HepG2 (cell line): ENCODE measurements around the gene NCAPD2. TPM values are rescaled to one million over a fixed set of nuclear protein-coding genes. Genes with fewer than 3 reads are reported as not detected.
A peak's percentile ranks its signal among the peaks of the same experiment; 100 is the strongest.

ENCODE experiments used
- FIP1L1 ChIP-seq: fragments of 200-400 bp; formaldehyde crosslinking; IDR thresholded peaks from 2 replicates; pipeline ENCODE4 v1.6.1; 2018; ENCODE audit warnings: low read depth, mild to moderate bottlenecking, low read length, moderate library complexity, borderline replicate concordance; ENCODE audit not compliant: insufficient read depth
- GMEB1 ChIP-seq: sonication (generic); formaldehyde crosslinking; IDR thresholded peaks from 2 replicates; pipeline ENCODE4 v1.5.1; 2020; ENCODE audit warnings: missing genetic modification reagents, mild to moderate bottlenecking, borderline replicate concordance
- HMGXB3 ChIP-seq: sonication (generic); formaldehyde crosslinking; IDR thresholded peaks from 2 replicates; pipeline ENCODE4 v1.4.0; 2020; ENCODE audit warnings: missing genetic modification reagents, borderline replicate concordance
- KDM2A ChIP-seq: sonication (generic); formaldehyde crosslinking; IDR thresholded peaks from 2 replicates; pipeline ENCODE4 v1.4.0; 2020; ENCODE audit warnings: low read depth, missing genetic modification reagents, borderline replicate concordance
- MEIS2 ChIP-seq: sonication (generic); formaldehyde crosslinking; IDR thresholded peaks from 2 replicates; pipeline ENCODE4 v1.9.0; 2021; ENCODE audit warnings: mild to moderate bottlenecking, missing genetic modification reagents
- NAIF1 ChIP-seq: sonication (generic); formaldehyde crosslinking; IDR thresholded peaks from 2 replicates; pipeline ENCODE4 v1.5.0; 2020; ENCODE audit warnings: mild to moderate bottlenecking, missing genetic modification reagents, borderline replicate concordance
- POLR2G ChIP-seq: fragments of 200-400 bp; formaldehyde crosslinking; IDR thresholded peaks from 2 replicates; pipeline ENCODE4 v1.6.1; 2018; ENCODE audit warnings: mild to moderate bottlenecking, low read depth, low read length, moderate library complexity
- SNAPC2 ChIP-seq: sonication (generic); formaldehyde crosslinking; IDR thresholded peaks from 2 replicates; pipeline ENCODE4 v1.8.1; 2022; ENCODE audit warnings: mild to moderate bottlenecking, missing genetic modification reagents
- ZBTB38 ChIP-seq: sonication (generic); formaldehyde crosslinking; IDR thresholded peaks from 2 replicates; pipeline ENCODE4 v1.5.1; 2020; ENCODE audit warnings: mild to moderate bottlenecking, missing genetic modification reagents
- ZFX ChIP-seq: sonication (generic); formaldehyde crosslinking; IDR thresholded peaks from 2 replicates; pipeline ENCODE4 v1.4.0; 2020; ENCODE audit warnings: mild to moderate bottlenecking, low read depth, missing genetic modification reagents, moderate library complexity
- ZNF317 ChIP-seq: sonication (generic); formaldehyde crosslinking; IDR thresholded peaks from 2 replicates; pipeline ENCODE4 v1.5.0; 2020; ENCODE audit warnings: mild to moderate bottlenecking, missing genetic modification reagents
- ZNF329 ChIP-seq: sonication (generic); formaldehyde crosslinking; IDR thresholded peaks from 2 replicates; pipeline ENCODE4 v1.9.0; 2021; ENCODE audit warnings: low read depth, mild to moderate bottlenecking, missing genetic modification reagents
- ZNF629 ChIP-seq: sonication (generic); formaldehyde crosslinking; conservative IDR thresholded peaks from 2 replicates; pipeline ENCODE4 v1.5.0; 2020; ENCODE audit warnings: missing genetic modification reagents
- polyA plus RNA-seq, 8 experiments: library from polyadenylated mRNA; depleted of rRNA in 3 of 8; stranded (reverse) in 7 of 8; unstranded in 1 of 8; fragments of >200 nt; fragmentation: Illumina TruSeq in 4 of 8; extraction: Trizol in 4 of 8; gene quantifications; 2 replicates each; pipeline versions ENCODE4 v1.2.1 to v1.2.3, GENCODE V29; 2011 to 2016; ENCODE audit warnings: low read depth in 4 of 8, missing spikeins in 1 of 8, mixed read lengths in 1 of 8; ENCODE audit not compliant: insufficient read depth in 1 of 8
- total RNA-seq, 5 experiments: library from RNA; depleted of rRNA; stranded (reverse); fragments of >200 nt; fragmentation: Illumina TruSeq; extraction: Trizol; gene quantifications; 2 replicates each; pipeline ENCODE4 v1.2.3, GENCODE V29; 2016; ENCODE audit warnings: low read depth in 1 of 5
- TF ChIP-seq, protein P1 (sequence below): sonication (generic); formaldehyde crosslinking; IDR thresholded peaks from 2 replicates; pipeline ENCODE4 v1.8.1; 2022; ENCODE audit warnings: low read depth, mild to moderate bottlenecking, missing genetic modification reagents
- TF ChIP-seq, protein P2 (sequence below): sonication (generic); formaldehyde crosslinking; IDR thresholded peaks from 2 replicates; pipeline ENCODE4 v1.4.0; 2020; ENCODE audit warnings: missing genetic modification reagents

Gene NCAPD2
- total and polyA plus RNA-seq, 2 of the 13 experiments (the other 11 are each of a cell fraction or from before 2014, with no cell fraction given), result 51.1 to 65.6 TPM

DNA sequence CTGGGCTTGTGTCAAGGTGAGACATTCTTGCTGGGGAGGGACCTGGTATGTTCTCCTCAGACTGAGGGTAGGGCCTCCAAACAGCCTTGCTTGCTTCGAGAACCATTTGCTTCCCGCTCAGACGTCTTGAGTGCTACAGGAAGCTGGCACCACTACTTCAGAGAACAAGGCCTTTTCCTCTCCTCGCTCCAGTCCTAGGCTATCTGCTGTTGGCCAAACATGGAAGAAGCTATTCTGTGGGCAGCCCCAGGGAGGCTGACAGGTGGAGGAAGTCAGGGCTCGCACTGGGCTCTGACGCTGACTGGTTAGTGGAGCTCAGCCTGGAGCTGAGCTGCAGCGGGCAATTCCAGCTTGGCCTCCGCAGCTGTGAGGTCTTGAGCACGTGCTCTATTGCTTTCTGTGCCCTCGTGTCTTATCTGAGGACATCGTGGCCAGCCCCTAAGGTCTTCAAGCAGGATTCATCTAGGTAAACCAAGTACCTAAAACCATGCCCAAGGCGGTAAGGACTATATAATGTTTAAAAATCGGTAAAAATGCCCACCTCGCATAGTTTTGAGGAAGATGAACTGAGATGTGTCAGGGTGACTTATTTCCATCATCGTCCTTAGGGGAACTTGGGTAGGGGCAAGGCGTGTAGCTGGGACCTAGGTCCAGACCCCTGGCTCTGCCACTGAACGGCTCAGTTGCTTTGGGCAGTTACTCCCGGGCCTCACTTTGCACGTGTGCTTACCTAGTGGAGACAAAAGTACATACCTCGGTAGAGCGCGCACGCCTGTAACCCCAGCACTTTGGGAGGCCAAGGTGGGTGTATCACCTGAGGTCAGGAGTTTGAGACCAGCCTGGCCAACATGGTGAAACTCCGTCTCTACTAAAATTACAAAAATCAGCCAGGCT lies 44.8 kb downstream of the NCAPD2 start (continued):
- TF ChIP-seq, protein P1, sequence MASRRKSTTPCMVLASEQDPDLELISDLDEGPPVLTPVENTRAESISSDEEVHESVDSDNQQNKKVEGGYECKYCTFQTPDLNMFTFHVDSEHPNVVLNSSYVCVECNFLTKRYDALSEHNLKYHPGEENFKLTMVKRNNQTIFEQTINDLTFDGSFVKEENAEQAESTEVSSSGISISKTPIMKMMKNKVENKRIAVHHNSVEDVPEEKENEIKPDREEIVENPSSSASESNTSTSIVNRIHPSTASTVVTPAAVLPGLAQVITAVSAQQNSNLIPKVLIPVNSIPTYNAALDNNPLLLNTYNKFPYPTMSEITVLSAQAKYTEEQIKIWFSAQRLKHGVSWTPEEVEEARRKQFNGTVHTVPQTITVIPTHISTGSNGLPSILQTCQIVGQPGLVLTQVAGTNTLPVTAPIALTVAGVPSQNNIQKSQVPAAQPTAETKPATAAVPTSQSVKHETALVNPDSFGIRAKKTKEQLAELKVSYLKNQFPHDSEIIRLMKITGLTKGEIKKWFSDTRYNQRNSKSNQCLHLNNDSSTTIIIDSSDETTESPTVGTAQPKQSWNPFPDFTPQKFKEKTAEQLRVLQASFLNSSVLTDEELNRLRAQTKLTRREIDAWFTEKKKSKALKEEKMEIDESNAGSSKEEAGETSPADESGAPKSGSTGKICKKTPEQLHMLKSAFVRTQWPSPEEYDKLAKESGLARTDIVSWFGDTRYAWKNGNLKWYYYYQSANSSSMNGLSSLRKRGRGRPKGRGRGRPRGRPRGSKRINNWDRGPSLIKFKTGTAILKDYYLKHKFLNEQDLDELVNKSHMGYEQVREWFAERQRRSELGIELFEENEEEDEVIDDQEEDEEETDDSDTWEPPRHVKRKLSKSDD (CRISPR knock-in tag), result peak; percentile 38; the same call in 1 of the 2 replicates
- TF ChIP-seq, protein P2, sequence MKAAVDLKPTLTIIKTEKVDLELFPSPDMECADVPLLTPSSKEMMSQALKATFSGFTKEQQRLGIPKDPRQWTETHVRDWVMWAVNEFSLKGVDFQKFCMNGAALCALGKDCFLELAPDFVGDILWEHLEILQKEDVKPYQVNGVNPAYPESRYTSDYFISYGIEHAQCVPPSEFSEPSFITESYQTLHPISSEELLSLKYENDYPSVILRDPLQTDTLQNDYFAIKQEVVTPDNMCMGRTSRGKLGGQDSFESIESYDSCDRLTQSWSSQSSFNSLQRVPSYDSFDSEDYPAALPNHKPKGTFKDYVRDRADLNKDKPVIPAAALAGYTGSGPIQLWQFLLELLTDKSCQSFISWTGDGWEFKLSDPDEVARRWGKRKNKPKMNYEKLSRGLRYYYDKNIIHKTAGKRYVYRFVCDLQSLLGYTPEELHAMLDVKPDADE (CRISPR knock-in tag), result no peak
- TF ChIP-seq ZNF329 (CRISPR knock-in tag), result no peak
- peak; percentile 24; the same call in 1 of the 2 replicates for TF ChIP-seq ZFX (CRISPR knock-in tag)
- 0 out of 2 replicates have a peak, but pooled peaks have one; percentile 10 for TF ChIP-seq HMGXB3 (CRISPR knock-in tag)
- 0 out of 2 replicates have a peak, but pooled peaks have one; percentile 23 for TF ChIP-seq FIP1L1
- TF ChIP-seq KDM2A (CRISPR knock-in tag), result peak; percentile 59
- no peak for TF ChIP-seq NAIF1
- TF ChIP-seq GMEB1, result no peak
- TF ChIP-seq MEIS2 (CRISPR knock-in tag), result peak; percentile 13; the same call in 1 of the 2 replicates
- TF ChIP-seq POLR2G, result peak; percentile 89
- peak; percentile 93 for TF ChIP-seq ZBTB38 (CRISPR knock-in tag)
- TF ChIP-seq ZNF629 (CRISPR knock-in tag), result peak; percentile 15; the same call in 1 of the 2 replicates
- TF ChIP-seq SNAPC2 (CRISPR knock-in tag), result 0 out of 2 replicates have a peak, but pooled peaks have one; percentile 25
- TF ChIP-seq ZNF317 (CRISPR knock-in tag), result peak; percentile 88
